Heart left ventricle (tissue), 13 donors: ENCODE results near the gene WIPF3.

ENCODE experiments used
- POLR2A ChIP-seq, 2 donors: fragments of 450-650 bp; IDR thresholded peaks; one replicate each; pipeline ENCODE4 v1.6.1; 2017; ENCODE audit warnings: antibody characterized with exemption in 2 of 2, mild to moderate bottlenecking in 2 of 2, moderate library complexity in 2 of 2
- TF ChIP-seq, protein P1 (sequence below), 12 donors: fragments of 200-600 bp; sonication (generic) in 4 of 12; IDR thresholded peaks; one replicate each; pipeline versions ENCODE4 v1.5.0 to v1.8.0; 2018 to 2022; ENCODE audit warnings: antibody characterized with exemption in 12 of 12, mild to moderate bottlenecking in 5 of 12
- donor health status: ischemic (EF 13 %, LVEDD 7.1; RV severe dilation, severe dysfunction).
- donor health status: DM: no; HTN: yes; CAD: no.
- donor health status: DM: no; HTN: no; CAD: no.
- donor health status: ischemic (EF 25% LVEDD 6.9; RV normal size, moderate dysfunction).
- donor health status: ischemic (EF 25% LVEDD 5.7; RV mildly dilated, moderate dysfunction).
- donor health status: ischemic (EF 35%, LVEDD 5.7; RV mildly dilated, moderate dysfunction).
- donor health status: nonischemic (EF 11% LVEDD 7.7; RV severe dilation, severe dysfunction).
- donor health status: DM: yes; HTN: yes; CAD: no.
- donor health status: PGD.
- donor health status: ischemic (EF 29% LVEDD 5.4; RV normal size, mild dysfunction).
- donor health status: nonischemic (EF 23%, LVEDD 6.1; RV moderate dilation, normal function).

DNA sequence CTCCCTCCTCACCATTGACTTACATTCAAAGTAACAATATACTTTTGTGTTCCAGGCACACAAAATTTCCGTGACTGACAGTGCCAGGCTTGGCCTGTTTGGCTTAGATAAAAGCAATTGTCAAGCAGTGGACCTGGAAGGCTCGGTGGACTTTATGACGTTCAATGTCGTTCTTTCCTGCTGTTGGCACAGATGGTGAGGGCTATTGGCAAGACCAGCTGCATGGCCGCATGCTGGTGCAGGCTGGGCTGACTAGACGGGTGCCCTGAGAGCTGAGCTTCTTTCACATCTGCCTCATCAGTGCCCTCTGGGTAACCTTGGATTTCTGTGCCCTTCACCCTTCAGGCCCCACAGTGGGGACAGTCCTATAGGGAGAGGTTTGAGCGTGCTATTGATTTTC is 45.2 kb downstream of the WIPF3 start:
- TF ChIP-seq, protein P1, sequence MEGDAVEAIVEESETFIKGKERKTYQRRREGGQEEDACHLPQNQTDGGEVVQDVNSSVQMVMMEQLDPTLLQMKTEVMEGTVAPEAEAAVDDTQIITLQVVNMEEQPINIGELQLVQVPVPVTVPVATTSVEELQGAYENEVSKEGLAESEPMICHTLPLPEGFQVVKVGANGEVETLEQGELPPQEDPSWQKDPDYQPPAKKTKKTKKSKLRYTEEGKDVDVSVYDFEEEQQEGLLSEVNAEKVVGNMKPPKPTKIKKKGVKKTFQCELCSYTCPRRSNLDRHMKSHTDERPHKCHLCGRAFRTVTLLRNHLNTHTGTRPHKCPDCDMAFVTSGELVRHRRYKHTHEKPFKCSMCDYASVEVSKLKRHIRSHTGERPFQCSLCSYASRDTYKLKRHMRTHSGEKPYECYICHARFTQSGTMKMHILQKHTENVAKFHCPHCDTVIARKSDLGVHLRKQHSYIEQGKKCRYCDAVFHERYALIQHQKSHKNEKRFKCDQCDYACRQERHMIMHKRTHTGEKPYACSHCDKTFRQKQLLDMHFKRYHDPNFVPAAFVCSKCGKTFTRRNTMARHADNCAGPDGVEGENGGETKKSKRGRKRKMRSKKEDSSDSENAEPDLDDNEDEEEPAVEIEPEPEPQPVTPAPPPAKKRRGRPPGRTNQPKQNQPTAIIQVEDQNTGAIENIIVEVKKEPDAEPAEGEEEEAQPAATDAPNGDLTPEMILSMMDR (IDR thresholded peaks at IDR 0.05) = no peak
- TF ChIP-seq POLR2A (IDR thresholded peaks at IDR 0.05) = no peak
